UCSD-AML1 (cell line): ENCODE measurements around the gene HBB.

ENCODE experiments used
- DNase-seq: peaks from one replicate; lab custom pipeline; 2025; ENCODE audit not compliant: unreplicated experiment; lab: John Stamatoyannopoulos, UW

HBB gene

GRCh38 chr11:5228124-5228523, 1.3 kb upstream of the HBB start:
- no peak for DNase-seq

- no peak for DNase-seq
These were observed 810 bp upstream of the HBB start for GRCh38 chr11:5227681-5228080.

- no peak for DNase-seq
These were observed 1.4 kb downstream of the HBB start for GRCh38 chr11:5225480-5225871.

GRCh38 chr11:5224538-5225479, 2.1 kb downstream of the HBB start:
- DNase-seq, result no peak

- no peak for DNase-seq
These were observed 3.2 kb downstream of the HBB start for GRCh38 chr11:5223686-5224085.

GRCh38 chr11:5223146-5223545, 3.7 kb downstream of the HBB start:
- no peak for DNase-seq

- DNase-seq, result no peak
These were observed 16.4 kb downstream of the HBB start for GRCh38 chr11:5210376-5210885.

GRCh38 chr11:5204787-5205186, 22.1 kb downstream of the HBB start:
- DNase-seq, result no peak

- DNase-seq, result no peak
These were observed 23.5 kb downstream of the HBB start for GRCh38 chr11:5203366-5203765.

- no peak for DNase-seq
These were observed 26.3 kb downstream of the HBB start, which contains the start of gene OR51V1 for GRCh38 chr11:5200582-5200981. TSS of gene OR51V1 (minus strand) at chr11:5200682. CDS start at chr11:5200682, 0 bp downstream.

GRCh38 chr11:5198285-5198684, 28.6 kb downstream of the HBB start:
- DNase-seq, result no peak

- DNase-seq, result no peak
These were observed 29.3 kb downstream of the HBB start for GRCh38 chr11:5197536-5197935.

GRCh38 chr11:5196731-5197130, 30.1 kb downstream of the HBB start:
- DNase-seq, result no peak

- no peak for DNase-seq
These were observed 30.8 kb downstream of the HBB start for GRCh38 chr11:5196067-5196466.

GRCh38 chr11:5192738-5193137, 34.1 kb downstream of the HBB start:
- DNase-seq, result no peak

- no peak for DNase-seq
These were observed 38.7 kb downstream of the HBB start for GRCh38 chr11:5188201-5188600.

GRCh38 chr11:5178046-5178837, 48.6 kb downstream of the HBB start:
- no peak for DNase-seq
